Muscle of back (tissue), 13 donors: ENCODE measurements around the gene IFIT3. TPM values are rescaled to one million over a fixed set of nuclear protein-coding genes. Genes with fewer than 3 reads are reported as not detected.
A peak's percentile ranks its signal among the peaks of the same experiment; 100 is the strongest.
"Not testable (repeated sequence)": the region's sequence is repeated elsewhere in the genome, so short reads cannot be mapped to it uniquely, and the experiment has no call there.

ENCODE experiments used
- DNase-seq, 3 donors: peaks; one replicate each; pipeline versions ENCODE4 v3.0.0 to v3.0.0-alpha.2; 2013
- long read RNA-seq, 9 donors: transcript quantifications; one replicate each; lab custom pipeline, GENCODE V29; 2026
- polyA plus RNA-seq, 10 donors: library from polyadenylated mRNA; unstranded; fragments of 120-200 nt; gene quantifications; one replicate each; pipeline ENCODE4 v1.2.1, GENCODE V29; 2013; ENCODE audit not compliant: insufficient read length in 10 of 10

The IFIT3 gene, protein sequence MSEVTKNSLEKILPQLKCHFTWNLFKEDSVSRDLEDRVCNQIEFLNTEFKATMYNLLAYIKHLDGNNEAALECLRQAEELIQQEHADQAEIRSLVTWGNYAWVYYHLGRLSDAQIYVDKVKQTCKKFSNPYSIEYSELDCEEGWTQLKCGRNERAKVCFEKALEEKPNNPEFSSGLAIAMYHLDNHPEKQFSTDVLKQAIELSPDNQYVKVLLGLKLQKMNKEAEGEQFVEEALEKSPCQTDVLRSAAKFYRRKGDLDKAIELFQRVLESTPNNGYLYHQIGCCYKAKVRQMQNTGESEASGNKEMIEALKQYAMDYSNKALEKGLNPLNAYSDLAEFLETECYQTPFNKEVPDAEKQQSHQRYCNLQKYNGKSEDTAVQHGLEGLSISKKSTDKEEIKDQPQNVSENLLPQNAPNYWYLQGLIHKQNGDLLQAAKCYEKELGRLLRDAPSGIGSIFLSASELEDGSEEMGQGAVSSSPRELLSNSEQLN
- polyA plus RNA-seq, result 10 to 100 TPM in 3 of 10 donors, 1 to 10 TPM in 7; 6.0 to 11.8 (median 8.7) TPM
- long read RNA-seq, donor 1, partial matches to known transcripts, result 0 of 2 reads
- long read RNA-seq, donor 1, other reads (novel, unspliced or antisense), result 0 of 2 reads
- long read RNA-seq, donor 2, partial matches to known transcripts, result 0 of 2 reads
- long read RNA-seq, donor 2, other reads (novel, unspliced or antisense), result 0 of 2 reads
- long read RNA-seq, donor 3, result 0 reads
- long read RNA-seq, donor 4, partial matches to known transcripts, result 0 of 3 reads
- long read RNA-seq, donor 4, other reads (novel, unspliced or antisense), result 0 of 3 reads
- long read RNA-seq, donor 5, transcript IFIT3-202 (2 exons, 2,496 nt), result major isoform, 5 of 8 reads
- long read RNA-seq, donor 5, partial matches to known transcripts, result 0 of 8 reads
- long read RNA-seq, donor 5, other reads (novel, unspliced or antisense), result 0 of 8 reads
- long read RNA-seq, donor 6, partial matches to known transcripts, result 0 of 5 reads
- long read RNA-seq, donor 6, other reads (novel, unspliced or antisense), result 0 of 5 reads
- long read RNA-seq, donor 7, result 0 reads
- long read RNA-seq, donor 8, partial matches to known transcripts, result 0 of 1 reads
- long read RNA-seq, donor 8, other reads (novel, unspliced or antisense), result 0 of 1 reads
- long read RNA-seq, donor 9, result 0 reads

DNA sequence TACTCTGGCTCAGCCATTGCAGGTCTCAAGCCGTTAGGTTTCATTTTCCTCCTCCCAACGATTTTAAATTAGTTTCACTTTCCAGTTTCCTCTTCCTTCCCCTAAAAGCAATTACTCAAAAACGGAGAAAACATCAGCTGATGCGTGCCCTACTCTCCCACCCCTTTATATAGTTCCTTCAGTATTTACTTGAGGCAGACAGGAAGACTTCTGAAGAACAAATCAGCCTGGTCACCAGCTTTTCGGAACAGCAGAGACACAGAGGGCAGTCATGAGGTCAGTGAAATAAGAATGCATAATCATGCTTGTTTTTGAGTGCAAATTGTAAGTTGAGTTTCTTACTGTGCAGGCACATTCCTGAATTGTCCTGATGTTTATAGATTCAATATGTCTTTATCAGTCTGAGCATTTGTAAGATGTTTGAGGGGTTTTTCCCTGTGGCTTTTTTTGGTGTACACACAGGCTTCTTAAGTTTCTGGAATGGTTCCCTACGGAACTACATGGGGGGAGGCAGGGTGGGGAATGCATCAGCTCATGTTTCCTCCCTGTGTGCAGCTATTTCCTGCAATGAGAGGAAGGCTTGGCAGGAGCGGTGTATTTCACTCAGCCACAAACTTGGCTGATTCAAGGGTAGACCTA lies at the start of gene IFIT3:
IFIT3 (plus strand) TSS at position 195 of the 639 bp plus-strand sequence; CDS start at position 272, 77 bp downstream.
- DNase-seq, result peak; percentile 89 to 96 (median 95)

GRCh38 chr10:89278034-89278535 lies 49.7 kb upstream of the IFIT3 start:
- DNase-seq, result peak; percentile 86 to 97 (median 93)

GRCh38 chr10:89278900-89279392 lies 48.9 kb upstream of the IFIT3 start:
- peak in 1 of 3 donors; percentile 73 for DNase-seq

- DNase-seq, result peak in 2 of 3 donors; percentile 41 to 76
Measured at GRCh38 chr10:89279421-89279869, 48.4 kb upstream of the IFIT3 start.

GRCh38 chr10:89280508-89280907 lies 47.3 kb upstream of the IFIT3 start:
- DNase-seq, result peak in 1 of 3 donors; percentile 40

DNA sequence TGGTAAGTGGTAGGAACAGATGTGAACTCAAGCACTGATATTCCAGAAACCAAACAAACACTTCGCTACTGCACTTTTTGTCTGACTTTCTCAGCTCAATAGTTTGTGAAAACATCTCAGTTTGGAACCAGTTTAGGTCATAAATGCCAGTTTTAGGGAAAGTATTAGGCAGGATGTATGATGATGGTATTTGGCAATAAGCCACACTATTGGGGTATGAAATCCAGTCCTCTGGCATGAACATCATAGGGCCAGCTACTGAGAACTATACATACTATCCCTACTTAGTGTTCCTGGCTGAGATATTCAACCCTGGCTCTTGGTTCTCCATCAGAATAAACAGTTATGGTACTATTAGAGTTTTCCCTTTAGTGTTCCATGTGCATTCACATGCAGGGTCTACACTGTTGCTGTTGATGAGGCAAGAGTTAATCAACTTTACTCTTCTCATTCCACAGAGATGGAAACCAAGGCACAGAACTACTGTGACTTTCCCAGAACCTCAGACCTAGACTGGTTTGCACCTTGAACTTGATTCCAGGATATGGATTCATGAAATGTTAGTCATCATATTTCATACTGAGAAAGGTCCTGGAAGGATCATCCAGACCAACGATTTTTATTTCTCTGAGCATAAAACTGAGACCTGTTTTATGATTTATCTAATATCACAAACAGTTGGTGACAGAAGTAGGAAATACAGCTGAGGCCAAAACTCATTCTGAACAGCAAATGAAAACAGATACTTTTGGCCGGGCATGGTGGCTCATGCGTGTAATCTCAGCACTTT lies 46.0 kb upstream of the IFIT3 start:
- no peak for DNase-seq

DNA sequence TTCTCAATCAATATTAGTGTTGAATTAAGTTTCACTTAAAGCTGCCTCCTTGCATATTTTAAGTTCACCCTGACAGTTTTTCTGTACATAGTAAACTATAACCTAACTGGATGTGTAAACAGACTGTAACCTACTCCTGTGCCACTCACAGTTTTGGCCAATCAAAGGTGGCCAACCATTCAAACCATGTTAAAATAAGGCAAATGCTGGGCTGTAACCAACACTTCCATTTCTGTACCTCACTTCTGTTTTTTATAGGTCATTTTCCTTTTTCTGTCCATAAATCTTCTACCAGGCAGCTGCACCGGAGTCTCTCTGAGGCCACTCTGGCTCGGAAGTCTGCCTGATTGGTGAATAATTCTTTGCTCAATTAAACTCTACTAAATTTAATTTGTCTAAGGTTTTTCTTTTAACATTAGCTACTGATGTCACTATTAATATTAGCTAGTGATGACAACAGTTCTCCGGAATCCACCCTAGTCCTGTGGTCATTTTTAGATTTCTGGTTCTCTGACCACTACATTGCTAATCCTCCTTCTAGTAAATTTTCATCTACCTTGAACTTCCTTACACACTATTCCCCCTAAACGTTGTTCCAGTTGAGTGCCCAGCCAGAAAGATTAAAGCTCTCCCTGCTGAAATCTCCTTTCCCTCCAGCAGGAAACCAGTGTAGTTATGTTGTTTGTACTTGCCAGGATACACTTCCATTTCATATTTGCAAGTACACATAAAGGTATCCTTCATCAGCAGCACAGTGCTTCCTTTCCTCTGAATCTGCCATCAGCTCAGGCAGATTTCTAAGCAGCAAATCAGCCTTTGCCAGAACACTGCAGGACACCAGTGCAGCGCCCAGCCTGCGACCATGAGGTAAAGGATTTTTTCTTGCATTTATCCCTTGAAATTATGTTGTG lies 44.5 kb upstream of the IFIT3 start:
- DNase-seq, result peak in 2 of 3 donors; percentile 52 to 75

- DNase-seq, result peak; percentile 82 to 92 (median 87)
Measured at GRCh38 chr10:89283936-89284475, 43.8 kb upstream of the IFIT3 start.

DNA sequence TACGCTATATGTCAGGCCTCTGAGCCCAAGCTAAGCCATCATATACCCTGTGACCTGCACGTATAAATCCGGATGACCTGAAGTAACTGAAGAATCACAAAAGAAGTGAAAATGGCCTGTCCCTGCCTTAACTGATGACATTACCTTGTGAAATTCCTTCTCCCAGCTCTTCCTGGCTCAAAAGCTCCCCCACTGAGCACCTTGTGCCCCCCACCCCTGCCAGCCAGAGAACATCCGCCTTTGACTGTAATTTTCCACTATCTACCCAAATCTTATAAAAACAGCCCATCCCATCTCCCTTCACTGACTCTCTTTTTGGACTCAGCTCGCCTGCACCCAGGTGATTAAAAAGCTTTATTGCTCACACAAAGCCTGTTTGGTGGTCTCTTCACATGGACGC lies 43.1 kb upstream of the IFIT3 start:
- not testable (repeated sequence) for DNase-seq

DNA sequence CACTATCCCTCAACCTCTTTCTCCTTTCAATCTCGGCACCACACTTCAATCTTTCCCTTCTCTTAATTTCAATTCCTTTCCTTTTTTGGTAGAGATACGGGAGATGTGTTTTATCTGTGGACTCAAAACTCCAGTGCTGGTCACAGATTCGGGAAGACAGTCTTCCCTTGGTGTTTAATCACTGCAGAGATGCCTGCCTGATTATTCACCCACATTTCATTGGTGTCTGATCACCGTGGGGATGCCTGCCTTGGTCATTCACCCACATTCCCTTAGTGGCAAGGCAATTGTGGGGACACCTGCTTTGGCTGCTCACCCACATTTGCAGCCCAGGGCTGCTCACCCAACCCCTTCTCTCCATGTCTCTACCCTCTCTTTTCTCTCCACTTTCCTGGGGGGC lies 42.5 kb upstream of the IFIT3 start:
- DNase-seq, result not testable (repeated sequence)

DNA sequence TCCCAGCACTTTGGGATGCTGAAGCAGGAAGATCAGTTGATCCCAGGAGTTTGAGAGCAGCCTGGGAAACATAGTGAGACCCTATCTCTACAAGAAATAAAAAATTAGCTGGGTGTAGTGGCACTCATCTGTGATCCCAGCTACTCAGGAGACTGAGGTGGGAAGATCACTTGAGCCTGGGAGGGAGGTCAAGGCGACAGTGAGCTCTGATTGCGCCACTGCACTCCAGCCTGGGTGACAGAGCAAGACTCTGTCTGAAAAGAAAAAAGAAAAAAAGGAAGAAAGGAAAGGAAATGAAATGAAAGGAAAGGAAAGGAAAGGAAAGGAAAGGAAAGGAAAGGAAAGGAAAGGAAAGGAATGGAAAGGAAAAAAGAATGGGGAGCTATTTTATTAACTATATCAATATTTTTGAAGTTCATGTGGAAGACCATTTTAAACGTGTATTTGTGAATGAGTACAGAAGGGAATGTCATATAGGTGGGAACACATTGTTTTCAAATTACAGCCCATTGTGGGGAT lies 33.0 kb upstream of the IFIT3 start:
- DNase-seq, result no peak

- no peak for DNase-seq
Measured at GRCh38 chr10:89295597-89295996, 32.2 kb upstream of the IFIT3 start.

- DNase-seq, result peak in 1 of 3 donors; percentile 55
Measured at GRCh38 chr10:89296220-89296648, 31.6 kb upstream of the IFIT3 start.

GRCh38 chr10:89297356-89297755 lies 30.4 kb upstream of the IFIT3 start:
- no peak for DNase-seq

DNA sequence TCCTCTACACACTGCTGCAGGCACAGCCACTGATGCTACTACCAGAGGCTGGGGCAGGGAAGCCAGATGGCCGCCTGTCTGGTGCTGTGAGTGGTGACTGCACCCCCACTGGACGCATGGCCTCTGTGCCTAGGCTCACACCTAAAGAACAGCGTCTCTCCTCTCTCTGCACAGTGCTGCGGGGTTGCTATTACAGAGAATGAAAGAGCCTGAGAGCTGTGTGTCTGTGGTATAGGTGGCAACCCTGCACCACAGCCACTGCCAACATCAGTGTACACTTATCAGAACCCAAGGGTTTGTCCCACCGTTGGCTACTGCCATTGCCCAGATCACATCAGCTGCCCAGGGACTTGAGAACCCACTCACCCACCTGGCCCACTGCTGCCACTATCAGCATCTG lies 30.0 kb upstream of the IFIT3 start:
- no peak for DNase-seq

DNA sequence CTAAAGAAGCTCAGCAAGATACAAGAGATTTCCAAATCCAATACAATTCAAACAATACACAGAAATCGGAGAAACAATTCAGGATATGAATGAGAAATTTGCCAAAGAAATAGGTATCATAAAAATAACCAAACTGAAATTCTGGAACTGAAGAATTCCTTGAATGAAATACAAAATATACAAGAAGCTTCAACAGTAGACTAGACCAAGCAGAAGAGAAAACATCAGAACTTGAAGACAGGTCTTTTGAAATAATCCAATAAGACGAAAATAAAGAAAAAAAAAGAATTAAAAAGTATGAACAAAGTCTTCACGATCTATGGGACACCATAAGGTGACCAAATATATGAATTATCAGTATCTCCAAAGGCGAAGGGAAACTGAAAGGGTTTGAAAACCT lies 28.8 kb upstream of the IFIT3 start:
- DNase-seq, result no peak

GRCh38 chr10:89301232-89301631 lies 26.6 kb upstream of the IFIT3 start:
- DNase-seq, result peak in 2 of 3 donors; percentile 52 to 78

DNA sequence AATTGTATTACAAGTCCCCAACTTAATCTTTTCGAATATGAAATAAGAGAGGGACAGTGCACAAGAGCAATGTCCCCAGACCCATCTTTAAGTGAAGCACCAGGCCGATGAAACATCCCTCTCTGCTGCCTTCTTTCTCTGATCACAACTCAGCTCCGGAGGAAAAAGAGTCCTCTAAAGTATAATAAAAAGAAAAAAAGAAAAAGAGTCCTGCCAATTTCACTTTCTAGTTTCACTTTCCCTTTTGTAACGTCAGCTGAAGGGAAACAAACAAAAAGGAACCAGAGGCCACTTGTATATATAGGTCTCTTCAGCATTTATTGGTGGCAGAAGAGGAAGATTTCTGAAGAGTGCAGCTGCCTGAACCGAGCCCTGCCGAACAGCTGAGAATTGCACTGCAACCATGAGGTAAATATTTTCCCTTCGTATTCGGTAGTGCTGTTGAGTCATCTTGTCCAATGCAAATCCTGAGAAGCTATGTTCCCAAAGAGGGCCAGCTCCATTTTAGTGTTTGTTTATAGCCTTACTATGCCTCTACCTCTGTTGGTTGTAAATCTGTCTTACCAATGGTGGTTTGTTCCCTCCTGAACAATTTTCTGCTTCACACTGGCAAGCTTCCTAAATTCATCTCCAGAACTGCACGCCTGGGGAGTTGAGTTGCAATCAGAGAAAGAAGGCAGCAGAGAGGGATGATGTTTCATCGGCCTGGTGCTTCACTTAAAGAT lies 25.9 kb upstream of the IFIT3 start, which contains the start of gene IFIT2:
IFIT2 (plus strand) TSS at position 326 of the 725 bp plus-strand sequence; CDS start at position 404, 78 bp downstream.
- DNase-seq, result peak; percentile 85 to 94 (median 85)
